ENCODE results near the gene VTN. TPM values are rescaled to one million over a fixed set of nuclear protein-coding genes. Genes with fewer than 3 reads are reported as not detected.
A peak's percentile ranks its signal among the peaks of the same experiment; 100 is the strongest.
"Not testable (repeated sequence)": the region's sequence is repeated elsewhere in the genome, so short reads cannot be mapped to it uniquely, and the experiment has no call there.

The VTN gene
- total RNA-seq, 2 experiments from 2014 or later: 0.16 to 0.17 TPM

GRCh38 chr17:28340374-28340773 lies 29.7 kb downstream of the VTN start:
- ATAC-seq (ENCODE audit: poor library complexity): no peak
- POLR2A ChIA-PET: no interaction called here
- intact Hi-C loops (cut with DNase I, micrococcal nuclease): no loop called here
- Histone ChIP-seq H3K36me3 (ENCODE audit: insufficient read depth, low read length) (peaks cover 62% of the 10 kb centered on the region), H3K27ac (ENCODE audit: low read depth in 1 of 2, low read length in 2 of 2) (no peak overlapping the region), H3K4me3 (ENCODE audit: low read length) (no peak overlapping the region), H3K9me3 (ENCODE audit: control insufficient read depth in 1 of 2, insufficient read depth in 1 of 2, low read length in 2 of 2) (peaks cover 0 to 3% of the 10 kb centered on the region in 2 experiments), H3K4me1 (ENCODE audit: insufficient read depth, low read length) (peaks cover 16% of the 10 kb centered on the region), H3K27me3 (ENCODE audit: control insufficient read depth in 1 of 2, insufficient read depth in 2 of 2, low read length in 2 of 2) (no peaks in the 10 kb centered on the region)
- TF ChIP-seq CTCF (IDR thresholded peaks at IDR 0.05): no peak
- CTCF ChIA-PET: no interaction called here
- DNase-seq: no peak
- H3K27ac Mint-ChIP-seq: no peak overlapping the region
- no peaks in the 10 kb centered on the region for H3K9me3 Mint-ChIP-seq
- no peaks in the 10 kb centered on the region for H3K27me3 Mint-ChIP-seq
- H3K36me3 Mint-ChIP-seq (ENCODE audit: low read depth): peaks cover 52% of the 10 kb centered on the region
- no peak overlapping the region for H3K4me3 Mint-ChIP-seq
- H3K4me1 Mint-ChIP-seq (ENCODE audit: low read depth): peaks cover 31% of the 10 kb centered on the region

GRCh38 chr17:28339431-28339830 lies 30.7 kb downstream of the VTN start:
- intact Hi-C loops (cut with DNase I, micrococcal nuclease): loop anchor here in 1 of 2 experiments (5.0 to 10.0 kb wide), 3 partner anchors 297 to 505 kb away; partner anchors contain the start of genes BLTP2, FAM222B and NLK
- H3K9me3 ChIP-seq (ENCODE audit: control insufficient read depth in 1 of 2, insufficient read depth in 1 of 2, low read length in 2 of 2): peaks cover 0 to 3% of the 10 kb centered on the region in 2 experiments

GRCh38 chr17:28338769-28339212 lies 31.3 kb downstream of the VTN start:
- ATAC-seq (ENCODE audit: poor library complexity); H3K27me3 ChIP-seq (ENCODE audit: control insufficient read depth in 1 of 2, insufficient read depth in 2 of 2, low read length in 2 of 2); H3K27ac ChIP-seq (ENCODE audit: low read depth in 1 of 2, low read length in 2 of 2); H3K9me3 Mint-ChIP-seq; H3K4me3 ChIP-seq (ENCODE audit: low read length); H3K27me3 Mint-ChIP-seq; DNase-seq; H3K9me3 ChIP-seq (ENCODE audit: control insufficient read depth in 1 of 2, insufficient read depth in 1 of 2, low read length in 2 of 2); H3K27ac Mint-ChIP-seq; CTCF ChIA-PET: not testable (repeated sequence)
- peaks cover 31% of the 10 kb centered on the region for H3K4me1 ChIP-seq (ENCODE audit: insufficient read depth, low read length)
- Mint-ChIP-seq H3K4me1 (ENCODE audit: low read depth) (peaks cover 47% of the 10 kb centered on the region), H3K4me3 (peak overlapping the region; percentile 30), H3K36me3 (ENCODE audit: low read depth) (peaks cover 44% of the 10 kb centered on the region)
- H3K36me3 ChIP-seq (ENCODE audit: insufficient read depth, low read length): peaks cover 48% of the 10 kb centered on the region
- intact Hi-C loops (cut with DNase I, micrococcal nuclease): loop anchor here in 1 of 2 experiments (5.0 to 10.0 kb wide), 3 partner anchors 296 to 506 kb away; partner anchors contain the start of genes BLTP2, FAM222B and NLK
- POLR2A ChIA-PET: interaction anchor here (1.5 kb wide), 1 partner anchor 18 kb away, joined by 8 read pairs; the partner anchor contains the start of gene POLDIP2

More at GRCh38 chr17:28339431-28339830, 30.7 kb downstream of the VTN start:
- Mint-ChIP-seq H3K27ac (no peak overlapping the region), H3K4me1 (ENCODE audit: low read depth) (peaks cover 41% of the 10 kb centered on the region), H3K27me3 (no peaks in the 10 kb centered on the region), H3K36me3 (ENCODE audit: low read depth) (peaks cover 50% of the 10 kb centered on the region), H3K4me3 (no peak overlapping the region), H3K9me3 (no peaks in the 10 kb centered on the region)
- POLR2A ChIA-PET: interaction anchor here (0.6 kb wide), 1 partner anchor 10 kb away, joined by 4 read pairs; no protein-coding TSS in a partner anchor
- Histone ChIP-seq H3K27me3 (ENCODE audit: control insufficient read depth in 1 of 2, insufficient read depth in 2 of 2, low read length in 2 of 2) (no peaks in the 10 kb centered on the region), H3K4me3 (ENCODE audit: low read length) (no peak overlapping the region), H3K27ac (ENCODE audit: low read depth in 1 of 2, low read length in 2 of 2) (no peak overlapping the region), H3K4me1 (ENCODE audit: insufficient read depth, low read length) (peaks cover 24% of the 10 kb centered on the region), H3K36me3 (ENCODE audit: insufficient read depth, low read length) (peaks cover 52% of the 10 kb centered on the region)
- ATAC-seq (ENCODE audit: poor library complexity): no peak
- CTCF ChIA-PET: no interaction called here
- no peak for DNase-seq
- TF ChIP-seq CTCF (IDR thresholded peaks at IDR 0.05): no peak

Data from CD4-positive, alpha-beta T cell (primary cell).